Panc1 (cell line): ENCODE results near the gene GALNT13. TPM values are rescaled to one million over a fixed set of nuclear protein-coding genes. Genes with fewer than 3 reads are reported as not detected.

Experiments
- ATAC-seq: fragments of 200-7000 bp; cut with Tn5 transposase; 2 replicates; pipeline ENCODE4 v1.9.1; 2020; ENCODE audit warnings: mild to moderate bottlenecking, moderate library complexity
- BruUV-seq: library from RNA; stranded (reverse); fragments of 400-500 nt; replicated peaks from 2 replicates; lab custom pipeline; 2021; lab: Mats Ljungman, UMichigan
- CTCF ChIA-PET: fragments of 300-600 bp; sonication (Branson Sonifier 250); formaldehyde crosslinking; loops from one replicate; lab custom pipeline; 2022; ENCODE audit warnings: antibody characterized with exemption; lab: Charles Lee
- POLR2A ChIA-PET: fragments of 300-600 bp; sonication (Branson Sonifier 250); formaldehyde crosslinking; loops from one replicate; lab custom pipeline; 2022; ENCODE audit warnings: antibody characterized with exemption; lab: Charles Lee
- DNase-seq: peaks from one replicate; pipeline ENCODE4 v3.0.0-alpha.2; 2010; ENCODE audit warnings: low read depth, low spot score
- H3K27ac ChIP-seq: 2 replicates; pipeline ENCODE4 v1.5.1; 2011; ENCODE audit warnings: mild to moderate bottlenecking, low read length, inconsistent platforms
- H3K27me3 ChIP-seq: fragments of 200-500 bp; sonication (Bioruptor generic); 2 replicates; pipeline ENCODE4 v1.6.0; 2014; ENCODE audit warnings: low read length, inconsistent platforms; ENCODE audit not compliant: control insufficient read depth, insufficient read depth
- H3K36me3 ChIP-seq: fragments of 200-500 bp; sonication (Bioruptor generic); 2 replicates; pipeline ENCODE4 v1.5.1; 2014; ENCODE audit warnings: inconsistent platforms, mild to moderate bottlenecking, low read length, moderate library complexity; ENCODE audit not compliant: control insufficient read depth, insufficient read depth
- H3K4me1 ChIP-seq: 2 replicates; pipeline ENCODE4 v1.5.1; 2011; ENCODE audit warnings: inconsistent platforms, mild to moderate bottlenecking, low read length, moderate library complexity; ENCODE audit not compliant: control insufficient read depth, insufficient read depth
- H3K4me3 ChIP-seq, 2 experiments: 2 replicates each; pipeline ENCODE4 v1.5.1; 2011 to 2012; ENCODE audit warnings: low read depth in 2 of 2, low read length in 2 of 2, mild to moderate bottlenecking in 2 of 2, inconsistent platforms in 1 of 2, moderate library complexity in 1 of 2
- H3K9me3 ChIP-seq: fragments of 200-500 bp; sonication (Bioruptor generic); 2 replicates; pipeline ENCODE4 v1.5.1; 2014; ENCODE audit warnings: low read depth, mild to moderate bottlenecking, inconsistent platforms, low read length, moderate library complexity; ENCODE audit not compliant: control insufficient read depth, insufficient read depth
- CTCF ChIP-seq: fragments of 450-650 bp; IDR thresholded peaks from 2 replicates; pipeline ENCODE4 v1.5.1; 2017; ENCODE audit warnings: mild to moderate bottlenecking
- POLR2AphosphoS5 ChIP-seq: IDR thresholded peaks from 2 replicates; pipeline ENCODE4 v1.6.1; 2012; ENCODE audit warnings: mild to moderate bottlenecking, low read depth, low read length, moderate library complexity
- SIN3A ChIP-seq: IDR thresholded peaks from 2 replicates; pipeline ENCODE4 v1.6.1; 2012; ENCODE audit warnings: low read depth, mild to moderate bottlenecking, low read length, moderate library complexity, borderline replicate concordance; ENCODE audit not compliant: insufficient read depth
- TCF7L2 ChIP-seq: IDR thresholded peaks from 2 replicates; pipeline ENCODE4 v1.6.1; 2011; ENCODE audit warnings: mild to moderate bottlenecking, low read depth, low read length, inconsistent platforms
- in situ Hi-C: cut with HindIII; loops from 2 replicates; pipeline ENCODE4 v1.10.0; 2016; ENCODE audit warnings: low sequenced_read_pairs, low pct_unique_long_range_greater_than_20kb
- intact Hi-C: fragments of 100-400 bp; cut with micrococcal nuclease; formaldehyde crosslinking; loops from one replicate; pipeline ENCODE4 v1.10.0; 2022; ENCODE audit not compliant: unreplicated experiment
- total RNA-seq: library from RNA; stranded (reverse); gene quantifications from one replicate; pipeline ENCODE4 v1.2.1, GENCODE V29; 2021; ENCODE audit not compliant: unreplicated experiment
- TF ChIP-seq, protein P1 (sequence below), 2 experiments: IDR thresholded peaks; 2 replicates each; pipeline ENCODE4 v1.6.1; 2011 to 2012; ENCODE audit warnings: low read depth in 2 of 2, control low read depth in 1 of 2, low read length in 1 of 2, mild to moderate bottlenecking in 1 of 2, moderate library complexity in 1 of 2; ENCODE audit not compliant: insufficient read depth in 1 of 2

Gene GALNT13
- total RNA-seq, 1 experiment from 2014 or later = not detected

DNA sequence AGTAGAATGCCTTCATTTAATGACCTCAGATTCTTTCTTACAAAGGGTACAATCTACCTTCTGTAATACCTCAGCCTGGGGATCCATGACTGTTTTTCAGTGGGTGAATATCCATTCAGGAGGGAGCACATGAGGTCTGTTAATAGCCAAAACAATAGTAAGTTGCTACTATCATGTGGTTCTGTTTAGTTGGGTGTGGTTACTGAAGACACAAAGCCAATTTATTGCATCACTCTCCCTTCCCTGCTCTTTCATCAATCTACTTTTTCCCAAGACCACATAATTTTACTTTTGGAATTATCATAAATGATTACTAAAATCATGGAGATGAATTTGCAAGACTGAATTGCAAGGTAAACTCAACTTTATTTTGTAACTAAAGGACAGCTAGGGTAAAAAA lies 254.2 kb downstream of the GALNT13 start:
- H3K4me1 ChIP-seq = no peaks in the 10 kb centered on the region
- BruUV-seq = no TSS peak
- no peak overlapping the region for H3K4me3 ChIP-seq
- no peaks in the 10 kb centered on the region for H3K36me3 ChIP-seq
- H3K27me3 ChIP-seq = no peaks in the 10 kb centered on the region
- intact Hi-C loops (no loop called here), in situ Hi-C loops (no loop called here)
- ATAC-seq (no peak), DNase-seq (no peak)
- H3K9me3 ChIP-seq = no peaks in the 10 kb centered on the region
- TF ChIP-seq, protein P1, sequence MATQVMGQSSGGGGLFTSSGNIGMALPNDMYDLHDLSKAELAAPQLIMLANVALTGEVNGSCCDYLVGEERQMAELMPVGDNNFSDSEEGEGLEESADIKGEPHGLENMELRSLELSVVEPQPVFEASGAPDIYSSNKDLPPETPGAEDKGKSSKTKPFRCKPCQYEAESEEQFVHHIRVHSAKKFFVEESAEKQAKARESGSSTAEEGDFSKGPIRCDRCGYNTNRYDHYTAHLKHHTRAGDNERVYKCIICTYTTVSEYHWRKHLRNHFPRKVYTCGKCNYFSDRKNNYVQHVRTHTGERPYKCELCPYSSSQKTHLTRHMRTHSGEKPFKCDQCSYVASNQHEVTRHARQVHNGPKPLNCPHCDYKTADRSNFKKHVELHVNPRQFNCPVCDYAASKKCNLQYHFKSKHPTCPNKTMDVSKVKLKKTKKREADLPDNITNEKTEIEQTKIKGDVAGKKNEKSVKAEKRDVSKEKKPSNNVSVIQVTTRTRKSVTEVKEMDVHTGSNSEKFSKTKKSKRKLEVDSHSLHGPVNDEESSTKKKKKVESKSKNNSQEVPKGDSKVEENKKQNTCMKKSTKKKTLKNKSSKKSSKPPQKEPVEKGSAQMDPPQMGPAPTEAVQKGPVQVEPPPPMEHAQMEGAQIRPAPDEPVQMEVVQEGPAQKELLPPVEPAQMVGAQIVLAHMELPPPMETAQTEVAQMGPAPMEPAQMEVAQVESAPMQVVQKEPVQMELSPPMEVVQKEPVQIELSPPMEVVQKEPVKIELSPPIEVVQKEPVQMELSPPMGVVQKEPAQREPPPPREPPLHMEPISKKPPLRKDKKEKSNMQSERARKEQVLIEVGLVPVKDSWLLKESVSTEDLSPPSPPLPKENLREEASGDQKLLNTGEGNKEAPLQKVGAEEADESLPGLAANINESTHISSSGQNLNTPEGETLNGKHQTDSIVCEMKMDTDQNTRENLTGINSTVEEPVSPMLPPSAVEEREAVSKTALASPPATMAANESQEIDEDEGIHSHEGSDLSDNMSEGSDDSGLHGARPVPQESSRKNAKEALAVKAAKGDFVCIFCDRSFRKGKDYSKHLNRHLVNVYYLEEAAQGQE (IDR thresholded peaks at IDR 0.05; ENCODE audit: insufficient read depth in 1 of 2, low read depth in 2 of 2, low read length in 1 of 2) = no peak
- TF ChIP-seq POLR2AphosphoS5 = no peak
- no peak for TF ChIP-seq TCF7L2
- no peak for TF ChIP-seq CTCF
- POLR2A ChIA-PET = no interaction called here
- H3K27ac ChIP-seq = no peak overlapping the region
- CTCF ChIA-PET = no interaction called here

- Histone ChIP-seq H3K4me3 (no peak overlapping the region), H3K4me1 (no peaks in the 10 kb centered on the region), H3K36me3 (no peaks in the 10 kb centered on the region), H3K27ac (no peak overlapping the region), H3K9me3 (no peaks in the 10 kb centered on the region), H3K27me3 (no peaks in the 10 kb centered on the region)
- TF ChIP-seq, protein P1 (IDR thresholded peaks at IDR 0.05; ENCODE audit: insufficient read depth in 1 of 2, low read depth in 2 of 2, low read length in 1 of 2) = no peak
- TF ChIP-seq SIN3A = no peak
- no peak for TF ChIP-seq POLR2AphosphoS5
- no peak for TF ChIP-seq TCF7L2
- no peak for TF ChIP-seq CTCF
- no peak for DNase-seq
- no TSS peak for BruUV-seq
- ATAC-seq = no peak
- ChIA-PET POLR2A (no interaction called here), CTCF (no interaction called here)
- in situ Hi-C loops (no loop called here), intact Hi-C loops (no loop called here)
These were observed 259.1 kb downstream of the GALNT13 start for GRCh38 chr2:154130821-154131220.
